GM06990 (cell line): ENCODE data around the gene TXLNG.
A peak's percentile ranks its signal among the peaks of the same experiment; 100 is the strongest.

Experiments used
- DNase-seq: peaks from one replicate; pipeline ENCODE4 v3.0.0-alpha.2; 2011; ENCODE audit not compliant: insufficient read length; ENCODE audit errors: extremely low read depth
- H3K27me3 ChIP-seq: replicated peaks from 2 replicates; pipeline ENCODE4 v1.6.0; 2011; ENCODE audit warnings: low read length; ENCODE audit not compliant: control insufficient read depth, insufficient read depth
- H3K36me3 ChIP-seq: 2 replicates; pipeline ENCODE4 v1.5.1; 2011; ENCODE audit warnings: low read length; ENCODE audit not compliant: control insufficient read depth, insufficient read depth
- H3K4me3 ChIP-seq: replicated peaks from 2 replicates; pipeline ENCODE4 v1.5.1; 2011; ENCODE audit warnings: low read depth, mild to moderate bottlenecking, control low read depth, low read length
- TF ChIP-seq, protein P1 (sequence below): IDR thresholded peaks from 2 replicates; pipeline ENCODE4 v1.5.1; 2011; ENCODE audit warnings: low read length, control low read depth, mild to moderate bottlenecking, inconsistent platforms; ENCODE audit not compliant: insufficient read depth, poor library complexity, severe bottlenecking

TXLNG gene

DNA sequence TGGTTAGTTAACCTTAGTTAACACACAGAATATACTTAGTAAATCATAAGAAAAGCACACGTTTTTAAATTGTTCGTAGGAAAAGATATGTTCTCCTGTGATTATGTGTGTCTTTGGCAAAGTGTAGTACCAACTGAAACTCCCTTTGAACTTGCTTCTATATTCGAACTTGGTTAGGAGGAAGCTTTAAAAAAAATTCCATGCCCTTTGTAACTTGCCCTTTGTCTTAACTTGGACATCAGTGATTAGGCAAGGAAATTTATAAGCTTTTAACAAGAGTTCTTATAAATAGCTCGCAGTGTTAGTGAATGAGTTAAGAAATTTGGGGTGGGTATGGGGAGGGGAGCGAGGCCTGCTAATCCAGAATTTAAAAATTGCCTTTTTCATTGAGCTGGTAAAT is 33.4 kb downstream of the TXLNG start:
- H3K27me3 ChIP-seq = no peaks in the 10 kb centered on the region
- TF ChIP-seq, protein P1, sequence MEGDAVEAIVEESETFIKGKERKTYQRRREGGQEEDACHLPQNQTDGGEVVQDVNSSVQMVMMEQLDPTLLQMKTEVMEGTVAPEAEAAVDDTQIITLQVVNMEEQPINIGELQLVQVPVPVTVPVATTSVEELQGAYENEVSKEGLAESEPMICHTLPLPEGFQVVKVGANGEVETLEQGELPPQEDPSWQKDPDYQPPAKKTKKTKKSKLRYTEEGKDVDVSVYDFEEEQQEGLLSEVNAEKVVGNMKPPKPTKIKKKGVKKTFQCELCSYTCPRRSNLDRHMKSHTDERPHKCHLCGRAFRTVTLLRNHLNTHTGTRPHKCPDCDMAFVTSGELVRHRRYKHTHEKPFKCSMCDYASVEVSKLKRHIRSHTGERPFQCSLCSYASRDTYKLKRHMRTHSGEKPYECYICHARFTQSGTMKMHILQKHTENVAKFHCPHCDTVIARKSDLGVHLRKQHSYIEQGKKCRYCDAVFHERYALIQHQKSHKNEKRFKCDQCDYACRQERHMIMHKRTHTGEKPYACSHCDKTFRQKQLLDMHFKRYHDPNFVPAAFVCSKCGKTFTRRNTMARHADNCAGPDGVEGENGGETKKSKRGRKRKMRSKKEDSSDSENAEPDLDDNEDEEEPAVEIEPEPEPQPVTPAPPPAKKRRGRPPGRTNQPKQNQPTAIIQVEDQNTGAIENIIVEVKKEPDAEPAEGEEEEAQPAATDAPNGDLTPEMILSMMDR = no peak
- no peak overlapping the region for H3K4me3 ChIP-seq
- no peak for DNase-seq
- peaks cover 4% of the 10 kb centered on the region for H3K36me3 ChIP-seq

- Histone ChIP-seq H3K4me3 (no peak overlapping the region), H3K27me3 (no peaks in the 10 kb centered on the region), H3K36me3 (peaks cover 4% of the 10 kb centered on the region)
- TF ChIP-seq, protein P1 = no peak
- no peak for DNase-seq
These were observed 36.5 kb downstream of the TXLNG start for GRCh38 chrX:16822723-16823122.

- Histone ChIP-seq H3K36me3 (peaks cover 7% of the 10 kb centered on the region), H3K4me3 (no peak overlapping the region), H3K27me3 (no peaks in the 10 kb centered on the region)
- no peak for DNase-seq
- TF ChIP-seq, protein P1 = no peak
These were observed 39.2 kb downstream of the TXLNG start for GRCh38 chrX:16825264-16826035.

DNA sequence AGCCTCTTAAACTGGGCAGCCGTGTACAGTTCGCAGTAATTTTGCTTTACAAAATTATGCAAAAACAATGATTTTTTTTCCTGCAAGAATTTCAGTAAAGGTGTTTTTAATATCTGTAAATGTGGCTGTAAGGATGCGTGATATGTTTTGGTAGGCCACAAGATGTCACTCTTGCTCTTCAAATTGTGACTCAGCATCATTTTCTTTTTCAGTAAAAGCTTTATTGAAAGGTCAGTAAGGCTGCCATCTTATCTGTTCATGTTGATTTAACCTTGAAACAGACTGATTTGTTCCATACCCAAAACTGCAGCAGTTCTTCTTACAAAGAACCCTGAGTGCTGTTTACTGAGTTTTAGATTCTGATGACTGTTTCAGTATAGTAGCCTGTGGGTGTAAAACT is 39.9 kb downstream of the TXLNG start:
- H3K36me3 ChIP-seq = peaks cover 7% of the 10 kb centered on the region
- DNase-seq = peak; percentile 13

GRCh38 chrX:16827225-16827624 is 41.0 kb downstream of the TXLNG start:
- DNase-seq = no peak
- H3K4me3 ChIP-seq = no peak overlapping the region
- TF ChIP-seq, protein P1 = no peak
- H3K27me3 ChIP-seq = no peaks in the 10 kb centered on the region
- peaks cover 8% of the 10 kb centered on the region for H3K36me3 ChIP-seq

More for the DNA sequence above, 39.9 kb downstream of the TXLNG start:
- TF ChIP-seq, protein P1 = peak; percentile 58
- Histone ChIP-seq H3K4me3 (no peak overlapping the region), H3K27me3 (no peaks in the 10 kb centered on the region)
